Trophoblast cell (in vitro differentiated cells and primary cell): ENCODE data around the gene NPVF.
A peak's percentile ranks its signal among the peaks of the same experiment; 100 is the strongest.

Source experiments
- DNase-seq, 2 donors: peaks; one replicate each; pipeline ENCODE4 v3.0.0-alpha.2; 2016
- H2AFZ ChIP-seq: 2 replicates; pipeline ENCODE4 v1.6.1; 2013; ENCODE audit warnings: low read length, moderate library complexity, mild to moderate bottlenecking; ENCODE audit not compliant: insufficient read depth, poor library complexity
- H2AK5ac ChIP-seq: 2 replicates; pipeline ENCODE4 v1.6.1; 2013; ENCODE audit warnings: mild to moderate bottlenecking, low read length
- H2BK120ac ChIP-seq: 2 replicates; pipeline ENCODE4 v1.6.1; 2013; ENCODE audit warnings: low read length, mild to moderate bottlenecking, moderate library complexity; ENCODE audit not compliant: insufficient read depth, poor library complexity
- H2BK12ac ChIP-seq: 2 replicates; pipeline ENCODE4 v1.6.1; 2013; ENCODE audit warnings: mild to moderate bottlenecking, low read length, moderate library complexity
- H2BK5ac ChIP-seq: 2 replicates; pipeline ENCODE4 v1.6.1; 2013; ENCODE audit warnings: low read length, low read depth, moderate library complexity, mild to moderate bottlenecking; ENCODE audit not compliant: poor library complexity
- H3K14ac ChIP-seq: 2 replicates; pipeline ENCODE4 v1.6.1; 2013; ENCODE audit warnings: mild to moderate bottlenecking, low read length
- H3K18ac ChIP-seq: 2 replicates; pipeline ENCODE4 v1.6.1; 2013; ENCODE audit warnings: mild to moderate bottlenecking, low read length
- H3K23ac ChIP-seq: 2 replicates; pipeline ENCODE4 v1.6.1; 2013; ENCODE audit warnings: low read length
- H3K27ac ChIP-seq: 2 replicates; pipeline ENCODE4 v1.5.1; 2013; ENCODE audit warnings: low read depth, mild to moderate bottlenecking, inconsistent platforms, low read length, moderate library complexity
- H3K27me3 ChIP-seq: 2 replicates; pipeline ENCODE4 v1.6.1; 2013; ENCODE audit warnings: inconsistent platforms, mild to moderate bottlenecking, low read length, moderate library complexity; ENCODE audit not compliant: insufficient read depth
- H3K36me3 ChIP-seq, 2 experiments: 1 replicate in 1 of 2; 2 replicates in 1 of 2; pipeline ENCODE4 v1.6.1; 2013; ENCODE audit warnings: low read length in 2 of 2, mild to moderate bottlenecking in 2 of 2, moderate library complexity in 1 of 2; ENCODE audit not compliant: insufficient read depth in 2 of 2, control insufficient read depth in 1 of 2
- H3K4ac ChIP-seq: 2 replicates; pipeline ENCODE4 v1.6.1; 2013; ENCODE audit warnings: low read depth, mild to moderate bottlenecking, low read length, moderate library complexity
- H3K4me1 ChIP-seq, 2 experiments: 1 replicate in 1 of 2; 2 replicates in 1 of 2; pipeline ENCODE4 v1.6.1; 2013; ENCODE audit warnings: low read length in 2 of 2, mild to moderate bottlenecking in 2 of 2, moderate library complexity in 1 of 2; ENCODE audit not compliant: insufficient read depth in 2 of 2, control insufficient read depth in 1 of 2
- H3K4me2 ChIP-seq: 2 replicates; pipeline ENCODE4 v1.6.1; 2013; ENCODE audit warnings: inconsistent platforms, mild to moderate bottlenecking, low read length, moderate library complexity
- H3K4me3 ChIP-seq: 2 replicates; pipeline ENCODE4 v1.5.1; 2013; ENCODE audit warnings: mild to moderate bottlenecking, low read depth, low read length, inconsistent platforms
- H3K79me1 ChIP-seq: one replicate; pipeline ENCODE4 v1.6.1; 2013; ENCODE audit warnings: low read length
- H3K79me2 ChIP-seq: 2 replicates; pipeline ENCODE4 v1.6.1; 2013; ENCODE audit warnings: low read length, mild to moderate bottlenecking; ENCODE audit not compliant: control insufficient read depth, insufficient read depth, poor library complexity
- H3K9ac ChIP-seq: 2 replicates; pipeline ENCODE4 v1.6.1; 2013; ENCODE audit warnings: mild to moderate bottlenecking, low read length
- H3K9me3 ChIP-seq: 2 replicates; pipeline ENCODE4 v1.6.1; 2013; ENCODE audit warnings: low read depth, mild to moderate bottlenecking, control low read depth, inconsistent platforms, low read length; ENCODE audit not compliant: insufficient read depth
- H4K12ac ChIP-seq: 2 replicates; pipeline ENCODE4 v1.6.1; 2013; ENCODE audit warnings: low read depth, mild to moderate bottlenecking, low read length, moderate library complexity
- H4K8ac ChIP-seq: 2 replicates; pipeline ENCODE4 v1.6.1; 2013; ENCODE audit warnings: low read depth, mild to moderate bottlenecking, low read length, moderate library complexity
- H4K91ac ChIP-seq: one replicate; pipeline ENCODE4 v1.6.1; 2013; ENCODE audit warnings: low read depth, mild to moderate bottlenecking, low read length, moderate library complexity
- WGBS: extraction: QIAGEN DNeasy Blood & Tissue Kit; methylation state at CpG from one replicate; pipeline ENCODE4 v1.1.7; 2013; ENCODE audit warnings: missing lambda C conversion rate; ENCODE audit not compliant: insufficient read length, insufficient coverage; ENCODE audit errors: extremely low coverage; 5-methylcytosine and 5-hydroxymethylcytosine counted together

The NPVF gene

GRCh38 chr7:25194036-25194435, 34.2 kb downstream of the NPVF start:
- no CpG with 5 or more reads among the region's 2 CpGs for WGBS
- Histone ChIP-seq H2AFZ (no peak overlapping the region), H2AK5ac (no peak overlapping the region), H3K18ac (no peak overlapping the region), H3K14ac (no peak overlapping the region), H3K4me1 (peaks cover 0 to 6% of the 10 kb centered on the region in 2 experiments), H3K9ac (no peak overlapping the region), H3K4me3 (no peak overlapping the region), H3K36me3 (no peaks in the 10 kb centered on the region), H3K27ac (no peak overlapping the region), H2BK120ac (no peak overlapping the region), H3K79me1 (peaks cover 2% of the 10 kb centered on the region), H3K9me3 (peaks cover 5% of the 10 kb centered on the region), H3K4ac (no peak overlapping the region), H3K23ac (no peak overlapping the region), H4K8ac (no peak overlapping the region), H2BK12ac (no peak overlapping the region), H3K79me2 (no peaks in the 10 kb centered on the region), H2BK5ac (no peak overlapping the region), H4K12ac (no peak overlapping the region), H3K4me2 (no peak overlapping the region), H4K91ac (no peak overlapping the region), H3K27me3 (no peaks in the 10 kb centered on the region)
- DNase-seq = peak; percentile 18 to 55

- no peak overlapping the region for H4K8ac ChIP-seq
- no peak overlapping the region for H2AFZ ChIP-seq
- H4K12ac ChIP-seq = no peak overlapping the region
- H3K79me1 ChIP-seq = peaks cover 2% of the 10 kb centered on the region
- H3K18ac ChIP-seq = no peak overlapping the region
- H3K4ac ChIP-seq = no peak overlapping the region
- H2AK5ac ChIP-seq = no peak overlapping the region
- no peak overlapping the region for H3K4me2 ChIP-seq
- no peak overlapping the region for H2BK5ac ChIP-seq
- no peak overlapping the region for H3K4me3 ChIP-seq
- H3K4me1 ChIP-seq = peaks cover 0 to 6% of the 10 kb centered on the region in 2 experiments
- H4K91ac ChIP-seq = no peak overlapping the region
- no peak overlapping the region for H3K14ac ChIP-seq
- H2BK120ac ChIP-seq = peak overlapping the region; percentile 61
- no peak for DNase-seq
- H3K23ac ChIP-seq = no peak overlapping the region
- no CpG with 5 or more reads among the region's 3 CpGs for WGBS
- H2BK12ac ChIP-seq = no peak overlapping the region
- H3K79me2 ChIP-seq = no peaks in the 10 kb centered on the region
- H3K9me3 ChIP-seq = peaks cover 3% of the 10 kb centered on the region
- H3K9ac ChIP-seq = no peak overlapping the region
- no peak overlapping the region for H3K27ac ChIP-seq
- no peaks in the 10 kb centered on the region for H3K27me3 ChIP-seq
- no peaks in the 10 kb centered on the region for H3K36me3 ChIP-seq
Observed at GRCh38 chr7:25192043-25192442, 36.2 kb downstream of the NPVF start.

- Histone ChIP-seq H2BK5ac (no peak overlapping the region), H3K4me1 (peaks cover 0 to 1% of the 10 kb centered on the region in 2 experiments), H3K4me2 (no peak overlapping the region), H3K79me1 (peaks cover 2% of the 10 kb centered on the region), H3K23ac (no peak overlapping the region), H3K4ac (no peak overlapping the region), H3K79me2 (no peaks in the 10 kb centered on the region), H3K14ac (no peak overlapping the region), H3K9me3 (no peaks in the 10 kb centered on the region), H2BK120ac (no peak overlapping the region), H2AK5ac (no peak overlapping the region), H3K36me3 (no peaks in the 10 kb centered on the region), H4K8ac (no peak overlapping the region), H3K9ac (no peak overlapping the region), H3K18ac (no peak overlapping the region), H2AFZ (no peak overlapping the region), H4K12ac (no peak overlapping the region), H2BK12ac (no peak overlapping the region), H3K27me3 (no peaks in the 10 kb centered on the region), H3K4me3 (no peak overlapping the region), H3K27ac (no peak overlapping the region), H4K91ac (no peak overlapping the region)
- DNase-seq = no peak
- no CpG with 5 or more reads among the region's 6 CpGs for WGBS
Observed at GRCh38 chr7:25189197-25189596, 39.1 kb downstream of the NPVF start.

- H4K91ac ChIP-seq = no peak overlapping the region
- H2AK5ac ChIP-seq = no peak overlapping the region
- no peak overlapping the region for H3K4ac ChIP-seq
- no peak overlapping the region for H3K27ac ChIP-seq
- no peak overlapping the region for H3K4me3 ChIP-seq
- H2BK120ac ChIP-seq = no peak overlapping the region
- H3K4me1 ChIP-seq = no peaks in the 10 kb centered on the region
- DNase-seq = peak; percentile 8 to 26
- no peak overlapping the region for H2AFZ ChIP-seq
- no CpG with 5 or more reads among the region's 8 CpGs for WGBS
- H2BK12ac ChIP-seq = no peak overlapping the region
- H3K14ac ChIP-seq = no peak overlapping the region
- H3K79me1 ChIP-seq = no peaks in the 10 kb centered on the region
- no peaks in the 10 kb centered on the region for H3K9me3 ChIP-seq
- H3K9ac ChIP-seq = no peak overlapping the region
- no peaks in the 10 kb centered on the region for H3K27me3 ChIP-seq
- no peaks in the 10 kb centered on the region for H3K79me2 ChIP-seq
- H3K18ac ChIP-seq = no peak overlapping the region
- no peaks in the 10 kb centered on the region for H3K36me3 ChIP-seq
- H3K4me2 ChIP-seq = no peak overlapping the region
- no peak overlapping the region for H4K8ac ChIP-seq
- no peak overlapping the region for H3K23ac ChIP-seq
- no peak overlapping the region for H2BK5ac ChIP-seq
- no peak overlapping the region for H4K12ac ChIP-seq
Observed at GRCh38 chr7:25187932-25188331, 40.4 kb downstream of the NPVF start.
